Endodermal cell (in vitro differentiated cells): ENCODE measurements around the gene DQX1. TPM values are rescaled to one million over a fixed set of nuclear protein-coding genes. Genes with fewer than 3 reads are reported as not detected.
"Not testable (repeated sequence)": the region's sequence is repeated elsewhere in the genome, so short reads cannot be mapped to it uniquely, and the experiment has no call there.

ENCODE experiments used
- DNase-seq: peaks from one replicate; pipeline ENCODE4 v3.0.0-alpha.2; 2017
- H3K27ac ChIP-seq: 2 replicates; pipeline ENCODE4 v1.5.1; 2013; ENCODE audit warnings: mild to moderate bottlenecking, low read depth, low read length, moderate library complexity
- H3K27me3 ChIP-seq: 2 replicates; pipeline ENCODE4 v1.6.1; 2013; ENCODE audit warnings: mild to moderate bottlenecking, low read length, moderate library complexity; ENCODE audit not compliant: insufficient read depth, control insufficient read depth, poor library complexity, severe bottlenecking
- H3K36me3 ChIP-seq: 2 replicates; pipeline ENCODE4 v1.7.0; 2013; ENCODE audit warnings: mild to moderate bottlenecking, low read length, moderate library complexity; ENCODE audit not compliant: control insufficient read depth, insufficient read depth
- H3K4me1 ChIP-seq: one replicate; pipeline ENCODE4 v1.7.0; 2013; ENCODE audit warnings: low read length; ENCODE audit not compliant: control insufficient read depth, insufficient read depth
- H3K4me3 ChIP-seq: 2 replicates; pipeline ENCODE4 v1.5.1; 2013; ENCODE audit warnings: mild to moderate bottlenecking, low read length, moderate library complexity
- H3K9ac ChIP-seq: 2 replicates; pipeline ENCODE4 v1.6.1; 2013; ENCODE audit warnings: mild to moderate bottlenecking, low read length, moderate library complexity; ENCODE audit not compliant: poor library complexity, severe bottlenecking; ENCODE audit errors: extremely low read depth
- H3K9me3 ChIP-seq: 2 replicates; pipeline ENCODE4 v1.6.1; 2013; ENCODE audit warnings: mild to moderate bottlenecking, low read length, moderate library complexity; ENCODE audit not compliant: control insufficient read depth
- H3K27ac Mint-ChIP-seq: 2 replicates; pipeline ENCODE4 v1.8.0; 2020; ENCODE audit warnings: mixed read lengths
- H3K27me3 Mint-ChIP-seq: 2 replicates; pipeline ENCODE4 v1.8.0; 2021; ENCODE audit warnings: mild to moderate bottlenecking, mixed read lengths; ENCODE audit not compliant: insufficient read depth
- H3K36me3 Mint-ChIP-seq: 2 replicates; pipeline ENCODE4 v1.8.0; 2020; ENCODE audit warnings: low read depth, mixed read lengths
- H3K4me1 Mint-ChIP-seq: 2 replicates; pipeline ENCODE4 v1.8.0; 2020; ENCODE audit warnings: mixed read lengths
- H3K4me3 Mint-ChIP-seq: 2 replicates; pipeline ENCODE4 v1.8.0; 2020; ENCODE audit warnings: mild to moderate bottlenecking, moderate library complexity, mixed read lengths
- H3K9me3 Mint-ChIP-seq: 2 replicates; pipeline ENCODE4 v1.8.0; 2020; ENCODE audit warnings: mild to moderate bottlenecking, mixed read lengths
- WGBS, 2 experiments: methylation state at CpG; one replicate each; pipeline versions ENCODE4 v1.1.5 to v1.1.7; 2013; ENCODE audit warnings: missing lambda C conversion rate in 2 of 2, mixed read lengths in 1 of 2; ENCODE audit not compliant: insufficient coverage in 1 of 2, insufficient read length in 1 of 2; 5-methylcytosine and 5-hydroxymethylcytosine counted together
- total RNA-seq, 2 donors: library from RNA; stranded (reverse); fragmentation: NEBNext Ultra II Directional in 1 of 2; extraction: Animal tissue kit (Norgen Biotek cat#: 25700) in 1 of 2; gene quantifications; 2 replicates in 1 of 2; 3 replicates in 1 of 2; pipeline ENCODE4 v1.2.1, GENCODE V29; 2021
- TF ChIP-seq, protein P1 (sequence below): fragments of 200-600 bp; sonication (generic); conservative IDR thresholded peaks from 2 replicates; pipeline ENCODE4 v1.5.0; 2021; ENCODE audit warnings: antibody characterized with exemption, mild to moderate bottlenecking

Gene DQX1
- total RNA-seq, 2 donors from 2014 or later: 0.93 to 1.1 TPM

DNA sequence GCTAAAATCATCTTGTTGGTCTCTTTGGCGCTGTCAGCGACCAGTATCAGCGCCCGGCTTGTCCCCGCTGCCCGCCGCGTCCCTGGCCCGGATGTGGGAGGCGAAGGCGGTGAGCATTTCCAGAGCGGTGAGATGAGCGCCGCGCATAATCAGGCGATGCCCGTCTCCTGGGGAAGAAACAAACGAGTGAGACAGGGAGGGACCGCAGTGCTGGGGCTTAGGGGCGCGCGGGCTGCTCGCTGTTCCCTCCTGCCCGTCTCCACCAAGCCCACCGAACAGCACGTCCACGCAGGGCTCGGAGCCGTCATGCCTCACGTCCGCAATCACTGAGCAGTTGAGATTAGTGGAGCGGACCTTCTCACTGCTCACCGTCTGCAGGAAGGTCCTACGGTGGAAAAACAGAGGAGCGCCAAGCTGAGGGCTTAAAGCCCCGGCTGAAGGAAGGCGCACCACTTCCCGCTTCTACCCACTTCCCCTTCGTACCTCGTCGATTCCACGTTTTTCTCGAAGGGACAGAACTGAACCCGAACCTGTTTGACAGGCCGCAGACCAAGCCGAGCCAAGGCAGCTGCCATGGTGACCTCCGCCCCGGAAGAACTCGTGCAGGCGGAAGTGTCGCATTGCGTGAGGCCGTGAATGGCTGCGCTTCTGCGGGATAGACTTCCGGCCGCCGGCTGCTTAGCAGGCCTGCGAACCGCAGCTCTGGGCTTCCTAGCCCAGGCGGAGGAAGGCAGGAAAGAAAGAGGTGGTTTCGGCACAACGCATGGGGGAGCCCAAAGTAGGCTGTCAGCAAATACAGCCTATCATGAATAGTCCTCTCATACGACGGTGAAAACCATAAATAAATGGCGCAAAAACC lies 53.7 kb downstream of the DQX1 start, which contains the start of gene MRPL53:
MRPL53 (minus strand) TSS at position 595 of the 859 bp plus-strand sequence; CDS start at position 575, 20 bp downstream.
- Histone ChIP-seq H3K4me3 (peak within 1 kb of the TSS; percentile 96), H3K9ac (peak within 1 kb of the TSS; percentile 54), H3K4me1 (no peaks in the 10 kb centered on the region), H3K9me3 (no peaks in the 10 kb centered on the region), H3K27ac (peak within 1 kb of the TSS; percentile 85), H3K36me3 (peaks cover 22% of the 10 kb centered on the region), H3K27me3 (no peaks in the 10 kb centered on the region)
- no peaks in the 10 kb centered on the region for H3K9me3 Mint-ChIP-seq
- H3K36me3 Mint-ChIP-seq: peaks cover 19% of the 10 kb centered on the region
- peak within 1 kb of the TSS; percentile 96 for H3K27ac Mint-ChIP-seq
- TF ChIP-seq, protein P1, sequence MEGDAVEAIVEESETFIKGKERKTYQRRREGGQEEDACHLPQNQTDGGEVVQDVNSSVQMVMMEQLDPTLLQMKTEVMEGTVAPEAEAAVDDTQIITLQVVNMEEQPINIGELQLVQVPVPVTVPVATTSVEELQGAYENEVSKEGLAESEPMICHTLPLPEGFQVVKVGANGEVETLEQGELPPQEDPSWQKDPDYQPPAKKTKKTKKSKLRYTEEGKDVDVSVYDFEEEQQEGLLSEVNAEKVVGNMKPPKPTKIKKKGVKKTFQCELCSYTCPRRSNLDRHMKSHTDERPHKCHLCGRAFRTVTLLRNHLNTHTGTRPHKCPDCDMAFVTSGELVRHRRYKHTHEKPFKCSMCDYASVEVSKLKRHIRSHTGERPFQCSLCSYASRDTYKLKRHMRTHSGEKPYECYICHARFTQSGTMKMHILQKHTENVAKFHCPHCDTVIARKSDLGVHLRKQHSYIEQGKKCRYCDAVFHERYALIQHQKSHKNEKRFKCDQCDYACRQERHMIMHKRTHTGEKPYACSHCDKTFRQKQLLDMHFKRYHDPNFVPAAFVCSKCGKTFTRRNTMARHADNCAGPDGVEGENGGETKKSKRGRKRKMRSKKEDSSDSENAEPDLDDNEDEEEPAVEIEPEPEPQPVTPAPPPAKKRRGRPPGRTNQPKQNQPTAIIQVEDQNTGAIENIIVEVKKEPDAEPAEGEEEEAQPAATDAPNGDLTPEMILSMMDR: no peak
- peak within 1 kb of the TSS; percentile 89 for H3K4me3 Mint-ChIP-seq
- 1 to 2% methylated on average over 48 to 66 of the region's 66 CpGs for WGBS, 2 experiments
- peak; percentile 98 for DNase-seq
- H3K27me3 Mint-ChIP-seq: no peaks in the 10 kb centered on the region
- H3K4me1 Mint-ChIP-seq: no peaks in the 10 kb centered on the region

DNA sequence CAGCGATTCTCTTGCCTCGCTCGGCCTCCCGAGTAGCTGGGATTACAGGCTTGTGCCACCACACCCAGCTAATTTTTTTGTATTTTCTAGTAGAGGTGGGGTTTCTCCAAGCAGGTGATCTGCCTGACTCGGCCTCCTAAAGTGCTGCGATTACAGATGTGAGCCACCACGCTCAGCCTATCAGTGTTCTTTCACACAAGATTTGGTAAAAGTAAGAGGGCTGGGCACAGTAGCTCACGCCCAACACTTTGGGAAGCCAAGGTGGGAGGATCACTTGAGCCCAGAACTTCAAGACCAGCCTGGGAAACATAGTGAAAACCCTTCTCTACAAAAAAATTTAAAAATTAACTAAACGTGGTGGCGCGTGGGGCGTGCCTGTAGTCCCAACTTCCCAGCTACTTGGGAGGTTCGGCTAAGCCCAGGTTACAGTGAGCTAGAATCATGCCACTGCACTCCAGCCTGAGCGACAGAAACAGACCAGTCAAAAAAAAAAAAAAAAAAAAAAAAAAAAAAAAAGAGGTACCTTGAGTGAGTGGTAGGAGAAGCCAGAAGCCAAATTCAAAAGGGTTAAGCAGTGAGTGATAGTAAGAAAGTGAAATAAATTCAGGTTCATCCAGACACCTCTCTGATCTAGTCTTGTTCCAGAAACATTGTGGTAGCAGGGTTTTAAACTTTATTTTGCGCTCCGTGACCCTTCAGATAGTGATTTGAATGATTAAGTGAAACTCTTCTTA lies 54.5 kb downstream of the DQX1 start:
- Mint-ChIP-seq H3K9me3 (no peaks in the 10 kb centered on the region), H3K4me1 (no peaks in the 10 kb centered on the region), H3K36me3 (peaks cover 18% of the 10 kb centered on the region), H3K4me3 (peak overlapping the region; percentile 89), H3K27me3 (no peaks in the 10 kb centered on the region), H3K27ac (peak overlapping the region; percentile 96)
- H3K36me3 ChIP-seq: peaks cover 18% of the 10 kb centered on the region
- no peaks in the 10 kb centered on the region for H3K27me3 ChIP-seq
- H3K9ac ChIP-seq: peak overlapping the region; percentile 54
- H3K27ac ChIP-seq: peak overlapping the region; percentile 85
- 69 to 76% methylated on average over 6 to 15 of the region's 16 CpGs for WGBS, 2 experiments
- H3K9me3 ChIP-seq: no peaks in the 10 kb centered on the region
- TF ChIP-seq, protein P1: no peak
- no peaks in the 10 kb centered on the region for H3K4me1 ChIP-seq
- no peak for DNase-seq
- peak overlapping the region; percentile 96 for H3K4me3 ChIP-seq

- H3K9me3 Mint-ChIP-seq, H3K27me3 ChIP-seq, H3K4me1 Mint-ChIP-seq, H3K4me3 ChIP-seq, H3K4me1 ChIP-seq, H3K9me3 ChIP-seq, H3K9ac ChIP-seq, H3K27ac ChIP-seq, H3K27me3 Mint-ChIP-seq, H3K4me3 Mint-ChIP-seq, DNase-seq, H3K27ac Mint-ChIP-seq: not testable (repeated sequence)
- WGBS, 2 experiments: 84 to 94% methylated on average over 11 to 12 of the region's 12 CpGs
- H3K36me3 ChIP-seq: peaks cover 17% of the 10 kb centered on the region
- H3K36me3 Mint-ChIP-seq: peaks cover 17% of the 10 kb centered on the region
These were observed 55.3 kb downstream of the DQX1 start for GRCh38 chr2:74470742-74471141.

Other genes with a start within 250 kb of the DQX1 start
- gene SLC4A5, start 182.8 kb downstream of the DQX1 start, total RNA-seq: 1 to 10 TPM; 2.5 to 3.7 TPM
- 100 to 1,000 TPM; 159 to 213 TPM for gene DCTN1, start 145.9 kb downstream of the DQX1 start, total RNA-seq
- gene C2orf81, start 104.6 kb downstream of the DQX1 start, total RNA-seq: 1 to 10 TPM; 3.8 to 4.8 TPM
- 10 to 100 TPM; 43.1 to 69.4 TPM for gene WDR54, start 104.5 kb downstream of the DQX1 start, total RNA-seq
- 100 to 1,000 TPM in 1 of 2 donors, 10 to 100 TPM in 1; 83.6 to 117 TPM for gene RTKN, start 84.3 kb downstream of the DQX1 start, total RNA-seq
- 10 to 100 TPM; 23.9 to 38.8 TPM for gene INO80B, start 71.1 kb downstream of the DQX1 start, total RNA-seq
- 100 to 1,000 TPM; 110 to 116 TPM for gene WBP1, start 67.8 kb downstream of the DQX1 start, total RNA-seq
- gene MOGS, start 60.8 kb downstream of the DQX1 start, total RNA-seq: 10 to 100 TPM; 64.8 to 72.9 TPM
- 10 to 100 TPM; 50.9 to 62.7 TPM for gene MRPL53, start 53.6 kb downstream of the DQX1 start, total RNA-seq
- gene CCDC142, start 43.2 kb downstream of the DQX1 start, total RNA-seq: 10 to 100 TPM; 19.0 to 24.7 TPM
- gene TTC31, start 43.1 kb downstream of the DQX1 start, total RNA-seq: 10 to 100 TPM; 31.5 to 32.4 TPM
- 1 to 10 TPM; 1.3 to 1.6 TPM for gene LBX2, start 26.6 kb downstream of the DQX1 start, total RNA-seq
- 10 to 100 TPM; 15.5 to 21.4 TPM for gene PCGF1, start 18.5 kb downstream of the DQX1 start, total RNA-seq
- gene TLX2, start 11.8 kb downstream of the DQX1 start, total RNA-seq: under 1 TPM; 0.22 to 0.27 TPM
- 10 to 100 TPM; 76.3 to 88.9 TPM for gene AUP1, start 3.5 kb upstream of the DQX1 start, total RNA-seq
- gene HTRA2, start 3.7 kb upstream of the DQX1 start, total RNA-seq: 10 to 100 TPM; 32.8 to 38.9 TPM
- gene LOXL3, start 27.7 kb upstream of the DQX1 start, total RNA-seq: 1 to 10 TPM; 5.4 to 7.6 TPM
- gene DOK1, start 28.5 kb upstream of the DQX1 start, total RNA-seq: 10 to 100 TPM; 12.9 to 15.1 TPM
- 1 to 10 TPM; 3.8 to 5.5 TPM for gene M1AP, start 122.1 kb upstream of the DQX1 start, total RNA-seq
- 10 to 100 TPM in 1 of 2 donors, 1 to 10 TPM in 1; 7.0 to 10.1 TPM for gene SEMA4F, start 128.0 kb upstream of the DQX1 start, total RNA-seq